T-helper 22 cell (primary cell): ENCODE data around the gene DCAKD.

Experiments
- DNase-seq: peaks from one replicate; pipeline ENCODE4 v3.0.0-alpha.2; 2020; ENCODE audit warnings: low read depth

The DCAKD gene

GRCh38 chr17:45051060-45051719, at the start of gene DCAKD:
DCAKD (minus strand) TSS chr17:45051632; CDS start chr17:45034885, 16,747 bp downstream.
- DNase-seq = peak; percentile 86

- DNase-seq = peak; percentile 40
These were observed 47.6 kb upstream of the DCAKD start for GRCh38 chr17:45098869-45099616.

GRCh38 chr17:45098081-45098868, 46.8 kb upstream of the DCAKD start:
- DNase-seq = no peak

- no peak for DNase-seq
These were observed 45.5 kb upstream of the DCAKD start for GRCh38 chr17:45096926-45097325.

- DNase-seq = no peak
These were observed 44.7 kb upstream of the DCAKD start for GRCh38 chr17:45096141-45096540.

GRCh38 chr17:45093444-45094110, 42.1 kb upstream of the DCAKD start:
- no peak for DNase-seq

GRCh38 chr17:45092911-45093430, 41.5 kb upstream of the DCAKD start:
- no peak for DNase-seq

GRCh38 chr17:45091778-45092425, 40.5 kb upstream of the DCAKD start:
- no peak for DNase-seq

- DNase-seq = no peak
These were observed 39.3 kb upstream of the DCAKD start for GRCh38 chr17:45090711-45091110.

GRCh38 chr17:45088741-45089140, 37.3 kb upstream of the DCAKD start:
- DNase-seq = no peak

- DNase-seq = no peak
These were observed 36.5 kb upstream of the DCAKD start for GRCh38 chr17:45087978-45088377.

GRCh38 chr17:45087504-45087975, 36.1 kb upstream of the DCAKD start:
- no peak for DNase-seq

GRCh38 chr17:45086865-45087503, 35.6 kb upstream of the DCAKD start:
- no peak for DNase-seq

GRCh38 chr17:45086391-45086790, 35.0 kb upstream of the DCAKD start:
- no peak for DNase-seq

- no peak for DNase-seq
These were observed 29.7 kb upstream of the DCAKD start for GRCh38 chr17:45081047-45081703.

GRCh38 chr17:45077643-45078042, 26.2 kb upstream of the DCAKD start:
- no peak for DNase-seq

- no peak for DNase-seq
These were observed 22.1 kb upstream of the DCAKD start for GRCh38 chr17:45073414-45074070.

GRCh38 chr17:45070809-45071208, 19.4 kb upstream of the DCAKD start:
- no peak for DNase-seq

GRCh38 chr17:45070001-45070400, 18.6 kb upstream of the DCAKD start:
- DNase-seq = no peak

GRCh38 chr17:45067637-45068036, 16.2 kb upstream of the DCAKD start:
- DNase-seq = no peak
